GM12873 (cell line): Measurements from ENCODE around the gene OR6C76.

Experiments used
- TF ChIP-seq, protein P1 (sequence below): IDR thresholded peaks from 2 replicates; pipeline ENCODE4 v1.5.1; 2012; ENCODE audit warnings: low read depth, mild to moderate bottlenecking, moderate library complexity, low read length, control low read depth; ENCODE audit not compliant: insufficient read depth; ENCODE audit errors: missing control alignments

The OR6C76 gene

DNA sequence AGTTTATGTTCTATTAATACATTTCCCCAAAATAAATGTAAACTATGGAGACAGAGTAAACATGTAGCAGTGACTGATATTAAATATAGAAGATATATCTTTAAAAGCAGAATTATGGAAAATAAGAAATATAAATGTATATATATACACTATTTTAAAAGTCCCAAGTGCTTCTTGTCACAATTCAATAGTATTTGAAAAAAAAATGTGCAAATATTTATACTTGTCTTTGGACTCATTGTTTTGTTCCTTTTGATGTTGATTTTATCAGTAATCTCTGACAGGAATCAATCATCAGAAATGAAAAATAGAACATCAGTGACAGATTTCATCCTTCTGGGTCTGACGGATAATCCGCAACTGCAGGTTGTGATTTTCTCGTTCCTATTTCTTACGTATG lies at the start of gene OR6C76:
OR6C76 (plus strand) TSS at position 301 of the 400 bp plus-strand sequence; CDS start at position 301, 0 bp downstream.
- TF ChIP-seq, protein P1, sequence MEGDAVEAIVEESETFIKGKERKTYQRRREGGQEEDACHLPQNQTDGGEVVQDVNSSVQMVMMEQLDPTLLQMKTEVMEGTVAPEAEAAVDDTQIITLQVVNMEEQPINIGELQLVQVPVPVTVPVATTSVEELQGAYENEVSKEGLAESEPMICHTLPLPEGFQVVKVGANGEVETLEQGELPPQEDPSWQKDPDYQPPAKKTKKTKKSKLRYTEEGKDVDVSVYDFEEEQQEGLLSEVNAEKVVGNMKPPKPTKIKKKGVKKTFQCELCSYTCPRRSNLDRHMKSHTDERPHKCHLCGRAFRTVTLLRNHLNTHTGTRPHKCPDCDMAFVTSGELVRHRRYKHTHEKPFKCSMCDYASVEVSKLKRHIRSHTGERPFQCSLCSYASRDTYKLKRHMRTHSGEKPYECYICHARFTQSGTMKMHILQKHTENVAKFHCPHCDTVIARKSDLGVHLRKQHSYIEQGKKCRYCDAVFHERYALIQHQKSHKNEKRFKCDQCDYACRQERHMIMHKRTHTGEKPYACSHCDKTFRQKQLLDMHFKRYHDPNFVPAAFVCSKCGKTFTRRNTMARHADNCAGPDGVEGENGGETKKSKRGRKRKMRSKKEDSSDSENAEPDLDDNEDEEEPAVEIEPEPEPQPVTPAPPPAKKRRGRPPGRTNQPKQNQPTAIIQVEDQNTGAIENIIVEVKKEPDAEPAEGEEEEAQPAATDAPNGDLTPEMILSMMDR = no peak

DNA sequence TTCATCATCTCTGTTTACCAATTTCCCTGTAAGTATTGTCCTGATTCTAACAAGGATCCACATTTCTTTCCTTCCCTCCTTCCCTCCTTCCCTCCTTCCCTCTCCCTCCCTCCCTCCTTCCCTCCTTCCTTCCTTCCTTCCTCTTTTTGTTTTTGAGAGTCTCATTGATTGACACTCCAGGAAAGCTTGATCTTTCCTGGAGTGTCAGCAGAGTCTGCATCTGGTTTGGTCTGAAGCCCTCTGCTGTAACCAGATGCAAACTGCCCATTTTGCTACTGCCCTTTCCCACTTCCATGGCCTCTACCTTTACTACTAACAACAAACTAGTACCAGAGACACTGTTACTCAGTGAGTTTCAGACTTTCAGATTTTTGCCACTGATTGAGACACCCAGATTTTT lies 40.2 kb upstream of the OR6C76 start:
- TF ChIP-seq, protein P1 = no peak

DNA sequence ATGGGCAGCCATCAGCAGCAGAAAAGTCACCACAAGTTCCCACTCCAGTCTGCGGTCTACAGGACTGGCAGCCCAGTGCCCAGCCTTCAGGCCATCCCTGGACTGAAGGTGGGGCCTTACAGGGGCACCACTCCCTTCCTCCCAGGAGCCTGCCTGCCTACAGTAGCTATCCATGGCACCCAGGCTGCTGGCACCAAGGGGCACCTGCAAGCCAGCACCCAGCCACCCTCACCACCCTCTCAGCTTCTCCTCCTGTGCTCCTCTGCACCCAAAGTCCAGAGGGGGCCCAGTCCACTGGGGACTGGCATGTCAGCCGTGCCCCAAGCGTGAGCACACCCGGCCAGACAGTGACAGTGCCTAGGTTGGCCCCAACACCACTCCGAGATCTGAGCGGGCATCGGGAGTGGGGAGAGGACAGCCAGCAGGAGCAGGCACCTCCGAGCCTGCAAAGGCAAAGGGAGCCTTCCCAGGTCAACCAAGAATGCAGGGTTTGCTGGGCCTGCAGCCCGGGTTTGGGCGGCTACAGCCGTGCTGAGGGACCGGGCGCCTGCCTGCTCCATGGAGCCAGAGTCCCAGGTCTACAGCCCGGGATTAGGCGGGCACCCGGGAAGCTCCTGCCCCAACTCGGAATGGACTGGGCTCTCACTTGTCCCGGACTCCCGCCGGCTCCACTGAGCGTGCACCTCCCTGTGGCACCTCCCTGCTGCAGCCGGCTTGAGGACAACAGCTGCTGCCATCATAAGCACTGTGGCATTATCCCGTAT lies 33.8 kb upstream of the OR6C76 start:
- TF ChIP-seq, protein P1 = no peak

DNA sequence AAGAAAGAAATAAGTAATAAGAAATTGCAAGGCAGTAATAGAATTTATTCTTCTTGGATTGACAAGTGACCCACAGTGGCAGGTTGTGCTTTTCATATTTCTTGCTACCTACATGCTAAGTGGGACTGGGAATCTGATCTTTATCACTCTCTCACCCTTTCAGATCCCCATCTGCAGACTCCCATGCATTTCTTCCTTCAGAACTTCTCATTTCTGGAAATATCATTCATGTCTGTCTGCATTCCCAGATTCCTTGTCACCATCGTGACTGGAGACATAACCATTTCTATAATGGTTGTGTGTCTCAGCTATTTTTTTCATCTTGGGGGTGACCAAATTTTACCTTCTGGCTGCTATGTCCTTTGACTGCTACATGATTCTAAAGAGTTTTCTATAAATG lies 29.7 kb upstream of the OR6C76 start:
- TF ChIP-seq, protein P1 = no peak

DNA sequence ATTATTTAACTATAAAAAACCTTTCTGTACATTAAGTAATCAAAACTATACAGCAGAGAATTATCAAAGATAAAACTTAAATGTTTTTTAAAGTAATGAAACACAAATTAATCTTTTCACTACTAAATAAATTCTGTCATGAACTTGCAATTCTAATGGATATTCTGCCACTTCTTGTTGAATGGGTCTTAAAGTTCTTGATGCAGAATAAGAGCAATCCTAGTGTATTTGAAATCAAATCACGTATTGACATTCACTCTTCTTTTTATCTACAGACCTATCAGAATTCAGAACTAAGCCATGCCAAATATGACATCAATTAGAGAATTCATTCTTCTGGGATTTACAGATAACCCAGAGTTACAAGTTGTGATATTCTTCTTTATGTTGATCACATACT lies 25.8 kb upstream of the OR6C76 start, which contains the start of gene OR6C65:
OR6C65 (plus strand) TSS at position 301 of the 400 bp plus-strand sequence; CDS start at position 301, 0 bp downstream.
- TF ChIP-seq, protein P1 = no peak

DNA sequence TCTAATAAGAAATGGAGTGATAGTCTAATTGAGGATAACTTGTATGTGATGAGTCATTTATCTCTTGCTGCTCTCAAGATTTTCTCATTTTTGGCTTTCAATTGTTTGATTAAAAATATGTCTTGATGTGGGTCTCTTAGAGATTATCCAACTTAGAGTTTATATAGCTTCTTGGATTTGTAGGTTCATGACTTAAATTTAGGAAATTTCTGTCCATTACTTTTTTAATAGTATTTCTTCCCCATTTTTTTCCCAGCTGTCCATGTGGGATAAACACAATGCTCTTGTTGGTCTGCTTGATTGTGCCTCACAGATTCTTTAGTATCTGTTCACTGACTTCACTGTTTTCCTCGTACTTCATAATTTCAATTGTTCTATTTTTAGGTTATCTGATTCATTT lies 18.2 kb upstream of the OR6C76 start:
- TF ChIP-seq, protein P1 = no peak

DNA sequence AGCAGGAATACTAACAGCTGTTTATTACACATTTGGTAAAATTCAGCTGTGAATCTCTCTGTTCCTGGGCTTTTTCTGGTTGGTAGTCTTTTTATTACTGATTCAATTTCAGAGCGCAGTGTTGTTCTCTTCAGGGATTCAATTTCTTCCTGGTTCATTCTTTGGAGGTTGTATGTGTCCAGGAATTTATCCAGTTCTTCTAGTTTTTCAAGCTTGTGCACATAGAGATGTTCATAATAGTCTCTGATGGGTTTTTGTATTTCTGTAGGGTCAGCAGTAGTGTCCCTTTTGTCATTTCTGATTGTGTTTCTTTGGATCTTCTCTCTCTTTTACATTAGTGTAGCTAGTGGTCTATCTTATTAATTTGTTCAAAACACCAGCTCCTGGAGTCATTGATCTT lies 9.1 kb upstream of the OR6C76 start:
- TF ChIP-seq, protein P1 = no peak
